CD8-positive, alpha-beta memory T cell (primary cell): ENCODE measurements around the gene AQP3. TPM values are rescaled to one million over a fixed set of nuclear protein-coding genes. Genes with fewer than 3 reads are reported as not detected.
"Not testable (repeated sequence)": the region's sequence is repeated elsewhere in the genome, so short reads cannot be mapped to it uniquely, and the experiment has no call there.

Experiments used
- CTCF ChIA-PET: fragments of 350-600 bp; sonication (Branson Sonifier 250); formaldehyde crosslinking; loops from one replicate; lab custom pipeline; 2021; ENCODE audit warnings: antibody characterized with exemption; lab: Charles Lee
- POLR2A ChIA-PET: fragments of 350-600 bp; sonication (Branson Sonifier 250); formaldehyde crosslinking; loops from one replicate; lab custom pipeline; 2021; ENCODE audit warnings: antibody characterized with exemption; lab: Charles Lee
- DNase-seq, 5 donors: peaks; one replicate each; pipeline versions ENCODE4 v3.0.0 to v3.0.0-alpha.2; 2020 to 2022; ENCODE audit warnings: mixed read lengths in 1 of 5
- H3K27ac ChIP-seq: one replicate; pipeline ENCODE4 v1.7.0; 2013; ENCODE audit warnings: low read depth, mild to moderate bottlenecking, low read length, moderate library complexity
- H3K27me3 ChIP-seq: 2 replicates; pipeline ENCODE4 v1.7.0; 2013; ENCODE audit warnings: low read length, mild to moderate bottlenecking; ENCODE audit not compliant: insufficient read depth, poor library complexity, severe bottlenecking
- H3K36me3 ChIP-seq: 2 replicates; pipeline ENCODE4 v1.7.0; 2013; ENCODE audit warnings: mild to moderate bottlenecking, low read length, moderate library complexity; ENCODE audit not compliant: insufficient read depth
- H3K4me1 ChIP-seq: 2 replicates; pipeline ENCODE4 v1.7.0; 2013; ENCODE audit warnings: mild to moderate bottlenecking, low read length, moderate library complexity; ENCODE audit not compliant: insufficient read depth
- H3K4me3 ChIP-seq: 2 replicates; pipeline ENCODE4 v1.7.0; 2013; ENCODE audit warnings: mild to moderate bottlenecking, low read length
- H3K9me3 ChIP-seq: 2 replicates; pipeline ENCODE4 v1.7.0; 2013; ENCODE audit warnings: mild to moderate bottlenecking, low read length
- H3K27ac Mint-ChIP-seq, 8 donors: one replicate each; pipeline ENCODE4 v1.8.0; 2020 to 2021; ENCODE audit warnings: mixed read lengths in 8 of 8, mild to moderate bottlenecking in 6 of 8, inconsistent platforms in 3 of 8, moderate library complexity in 3 of 8
- H3K27me3 Mint-ChIP-seq, 2 donors: one replicate each; pipeline ENCODE4 v1.8.0; 2020 to 2021; ENCODE audit warnings: mixed read lengths in 2 of 2, mild to moderate bottlenecking in 1 of 2, moderate library complexity in 1 of 2
- H3K36me3 Mint-ChIP-seq, 3 donors: one replicate each; pipeline ENCODE4 v1.8.0; 2020 to 2021; ENCODE audit warnings: mixed read lengths in 3 of 3, inconsistent platforms in 1 of 3, mild to moderate bottlenecking in 1 of 3
- H3K4me1 Mint-ChIP-seq, 3 donors: one replicate each; pipeline ENCODE4 v1.8.0; 2020 to 2021; ENCODE audit warnings: mixed read lengths in 3 of 3, inconsistent platforms in 1 of 3, mild to moderate bottlenecking in 1 of 3
- H3K4me3 Mint-ChIP-seq, 7 donors: one replicate each; pipeline ENCODE4 v1.8.0; 2020 to 2021; ENCODE audit warnings: mixed read lengths in 7 of 7, mild to moderate bottlenecking in 6 of 7, moderate library complexity in 4 of 7, inconsistent platforms in 2 of 7
- H3K9me3 Mint-ChIP-seq, 5 donors: one replicate each; pipeline ENCODE4 v1.8.0; 2020 to 2022; ENCODE audit warnings: mixed read lengths in 5 of 5, mild to moderate bottlenecking in 3 of 5, moderate library complexity in 2 of 5, inconsistent platforms in 1 of 5
- polyA plus RNA-seq: library from polyadenylated mRNA; unstranded; fragments of 300-500 nt; fragmentation: Illumina TruSeq; gene quantifications from one replicate; pipeline ENCODE4 v1.2.3, GENCODE V29; 2021
- total RNA-seq, 2 experiments: library from RNA; stranded (reverse); gene quantifications; one replicate each; pipeline ENCODE4 v1.2.3, GENCODE V29; 2021

AQP3 gene
- total and polyA plus RNA-seq, 3 experiments from 2014 or later: 8.7 to 183 (median 9.3) TPM

DNA sequence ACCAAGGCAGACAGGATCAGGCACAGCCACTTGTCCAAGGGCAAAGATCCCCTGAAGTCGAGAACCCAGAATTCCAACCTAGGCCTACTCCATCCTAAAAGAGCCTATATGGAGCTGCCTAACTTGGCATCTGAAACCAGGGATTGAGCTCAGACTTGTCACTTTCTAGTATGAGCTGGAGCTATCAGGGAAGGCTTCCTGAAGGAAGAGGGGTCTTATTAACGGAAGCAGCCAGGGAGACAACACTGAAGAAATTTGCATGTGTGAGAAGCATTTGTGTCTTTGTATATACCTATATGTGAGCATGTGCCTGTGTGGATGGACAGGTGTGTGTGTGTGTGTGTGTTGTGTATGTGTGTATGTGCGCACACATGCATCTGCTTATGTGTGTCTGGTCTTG, 40.3 kb downstream of the AQP3 start:
- Histone ChIP-seq H3K27ac (no peak overlapping the region), H3K4me3 (no peak overlapping the region), H3K36me3 (no peaks in the 10 kb centered on the region), H3K4me1 (no peaks in the 10 kb centered on the region), H3K9me3 (no peaks in the 10 kb centered on the region), H3K27me3 (no peaks in the 10 kb centered on the region)
- peaks cover 0 to 4% of the 10 kb centered on the region in 2 donors for H3K27me3 Mint-ChIP-seq
- CTCF ChIA-PET: interaction anchor here (0.8 to 2.4 kb wide), 2 partner anchors 60 to 66 kb away, joined by 3 to 15 read pairs; no protein-coding TSS in a partner anchor
- no peaks in the 10 kb centered on the region for H3K9me3 Mint-ChIP-seq
- no peaks in the 10 kb centered on the region for H3K4me1 Mint-ChIP-seq
- no peak for DNase-seq
- no peak overlapping the region for H3K4me3 Mint-ChIP-seq
- no peak overlapping the region for H3K27ac Mint-ChIP-seq
- POLR2A ChIA-PET: no interaction called here
- no peaks in the 10 kb centered on the region for H3K36me3 Mint-ChIP-seq

- Mint-ChIP-seq H3K4me3 (no peak overlapping the region), H3K36me3 (no peaks in the 10 kb centered on the region), H3K27ac (peak overlapping the region in 4 of 8 donors; percentile 40 to 76 (median 51)), H3K4me1 (no peaks in the 10 kb centered on the region), H3K27me3 (peaks cover 0 to 4% of the 10 kb centered on the region in 2 donors), H3K9me3 (no peaks in the 10 kb centered on the region)
- no peaks in the 10 kb centered on the region for H3K4me1 ChIP-seq
- no peaks in the 10 kb centered on the region for H3K9me3 ChIP-seq
- H3K4me3 ChIP-seq: no peak overlapping the region
- ChIA-PET POLR2A (interaction anchor here (0.6 to 0.7 kb wide), 2 partner anchors 10 to 219 kb away, joined by 3 to 4 read pairs; no protein-coding TSS in a partner anchor), CTCF (interaction anchor here (1.5 to 4.4 kb wide), 9 partner anchors 11 to 69 kb away, joined by 3 to 64 read pairs (median 15); partner anchors contain the start of genes AQP3 and NOL6)
- no peak overlapping the region for H3K27ac ChIP-seq
- H3K27me3 ChIP-seq: no peaks in the 10 kb centered on the region
- no peak for DNase-seq
- H3K36me3 ChIP-seq: no peaks in the 10 kb centered on the region
Measured at GRCh38 chr9:33404788-33405362, 42.5 kb downstream of the AQP3 start.

DNA sequence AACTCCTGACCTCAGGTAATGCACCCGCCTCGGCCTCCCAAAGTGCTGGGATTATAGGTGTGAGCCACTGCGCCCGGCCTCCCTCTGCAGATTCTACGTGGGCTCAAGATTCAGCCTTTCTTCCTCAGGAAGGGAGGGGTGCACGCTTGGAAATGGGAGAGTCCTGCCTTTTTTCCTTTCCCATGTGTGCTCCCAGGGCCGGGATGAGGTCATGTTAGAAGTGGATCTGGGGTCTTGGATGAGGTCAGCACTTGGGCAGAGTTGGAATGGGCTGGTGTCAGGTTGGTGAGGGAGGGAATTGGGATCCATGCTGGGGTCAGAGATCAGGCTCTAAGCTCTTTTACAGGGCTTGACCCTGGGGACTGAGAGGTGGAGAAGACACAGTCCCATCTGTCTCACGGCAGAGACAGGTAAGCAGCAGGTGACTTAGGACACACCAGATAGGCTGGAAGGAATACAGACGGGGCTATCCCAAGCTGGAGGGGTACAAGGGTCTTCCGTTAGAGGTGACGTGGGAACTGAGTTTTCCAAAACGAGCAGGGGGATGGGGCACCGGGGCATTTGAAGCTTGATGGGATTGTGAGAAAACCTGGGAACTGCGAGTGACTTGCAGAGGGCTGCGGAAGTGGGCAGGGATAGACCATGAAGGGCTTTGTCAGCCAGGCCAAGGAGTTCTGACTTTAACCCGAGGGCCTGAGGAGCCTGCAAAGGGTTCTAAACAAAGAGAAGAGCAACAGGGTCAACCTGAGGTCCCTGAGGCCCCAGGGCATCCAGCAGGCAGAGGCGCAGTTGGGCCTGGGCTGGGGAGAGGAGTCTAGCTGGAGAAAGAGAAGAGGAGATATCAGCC, 43.2 kb downstream of the AQP3 start:
- H3K36me3 Mint-ChIP-seq: no peaks in the 10 kb centered on the region
- peaks cover 0 to 4% of the 10 kb centered on the region in 2 donors for H3K27me3 Mint-ChIP-seq
- POLR2A ChIA-PET: interaction anchor here (0.6 to 1.3 kb wide), 3 partner anchors 49 to 220 kb away, joined by 3 to 4 read pairs (median 4); no protein-coding TSS in a partner anchor
- DNase-seq: no peak
- no peaks in the 10 kb centered on the region for H3K4me1 ChIP-seq
- no peaks in the 10 kb centered on the region for H3K9me3 Mint-ChIP-seq
- H3K27ac Mint-ChIP-seq: peak overlapping the region in 5 of 8 donors; percentile 40 to 83 (median 61)
- H3K27ac ChIP-seq: no peak overlapping the region
- H3K9me3 ChIP-seq: no peaks in the 10 kb centered on the region
- no peak overlapping the region for H3K4me3 ChIP-seq
- H3K4me3 Mint-ChIP-seq: no peak overlapping the region
- CTCF ChIA-PET: interaction anchor here (0.7 to 4.4 kb wide), 12 partner anchors 9 to 69 kb away, joined by 3 to 64 read pairs (median 10); partner anchors contain the start of genes AQP3 and NOL6
- H3K27me3 ChIP-seq: no peaks in the 10 kb centered on the region
- H3K36me3 ChIP-seq: no peaks in the 10 kb centered on the region
- H3K4me1 Mint-ChIP-seq: no peaks in the 10 kb centered on the region

DNA sequence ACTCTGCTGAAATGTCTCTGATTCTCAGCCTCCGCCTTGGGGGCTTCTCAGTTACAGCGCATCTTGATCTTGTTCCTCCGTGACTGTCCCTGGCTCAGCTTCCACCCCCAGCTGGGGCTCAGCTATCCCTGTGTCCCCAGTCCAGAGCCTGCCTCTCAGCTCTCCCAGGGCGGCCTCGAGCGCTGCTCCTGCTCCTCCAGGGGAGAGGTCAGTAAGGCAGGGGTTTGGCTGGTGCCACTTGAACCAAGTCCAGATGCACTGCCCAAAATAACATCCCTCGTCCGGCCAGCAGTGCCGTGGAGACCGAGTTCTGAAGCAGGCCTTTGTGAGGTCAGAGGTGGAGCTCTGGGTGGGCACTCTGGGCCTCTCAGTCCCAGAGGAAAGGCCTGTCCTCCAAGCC, 45.0 kb downstream of the AQP3 start, which contains the start of gene AQP7:
AQP7 (minus strand) TSS at position 198 of the 400 bp plus-strand sequence. CDS start 1,306 bp downstream, outside the sequence.
- POLR2A ChIA-PET, H3K36me3 ChIP-seq, H3K27me3 ChIP-seq, H3K4me1 Mint-ChIP-seq, H3K9me3 Mint-ChIP-seq, H3K27ac ChIP-seq, DNase-seq, H3K27me3 Mint-ChIP-seq, H3K4me1 ChIP-seq, H3K9me3 ChIP-seq, H3K4me3 Mint-ChIP-seq, H3K4me3 ChIP-seq, H3K36me3 Mint-ChIP-seq: not testable (repeated sequence)
- CTCF ChIA-PET: interaction anchor here (3.1 to 4.4 kb wide), 5 partner anchors 13 to 71 kb away, joined by 15 to 64 read pairs (median 35); partner anchors contain the start of genes AQP3 and NOL6
- H3K27ac Mint-ChIP-seq: peak within 1 kb of the TSS in 4 of 8 donors; percentile 20 to 86 (median 58)

DNA sequence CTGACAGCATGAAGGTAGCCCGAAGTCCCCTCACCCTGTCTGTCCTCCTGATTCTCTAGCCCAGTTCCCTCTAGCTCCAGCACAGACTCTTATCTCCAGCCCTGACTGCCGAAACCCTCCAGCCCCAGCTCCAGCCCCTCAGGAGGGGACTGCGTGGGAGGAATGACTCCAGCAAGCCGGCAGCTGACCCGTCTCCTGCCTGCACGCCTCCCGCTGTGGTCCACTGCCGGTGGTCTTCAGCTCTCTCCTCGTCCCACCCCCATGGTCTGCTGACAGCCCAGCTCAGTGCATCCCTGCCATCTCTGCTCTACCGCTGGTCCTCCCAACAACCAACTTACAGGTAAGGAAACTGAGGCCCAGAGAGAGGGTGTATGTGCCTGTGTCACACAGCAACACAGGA, 45.6 kb downstream of the AQP3 start:
- POLR2A ChIA-PET, H3K4me3 ChIP-seq, H3K9me3 ChIP-seq, H3K27ac ChIP-seq, H3K4me1 ChIP-seq, H3K4me1 Mint-ChIP-seq, DNase-seq, H3K27me3 ChIP-seq, H3K27me3 Mint-ChIP-seq, H3K9me3 Mint-ChIP-seq, H3K27ac Mint-ChIP-seq, H3K36me3 ChIP-seq, H3K4me3 Mint-ChIP-seq, H3K36me3 Mint-ChIP-seq: not testable (repeated sequence)
- CTCF ChIA-PET: interaction anchor here (4.4 kb wide), 1 partner anchor 64 kb away, joined by 64 read pairs; no protein-coding TSS in a partner anchor

DNA sequence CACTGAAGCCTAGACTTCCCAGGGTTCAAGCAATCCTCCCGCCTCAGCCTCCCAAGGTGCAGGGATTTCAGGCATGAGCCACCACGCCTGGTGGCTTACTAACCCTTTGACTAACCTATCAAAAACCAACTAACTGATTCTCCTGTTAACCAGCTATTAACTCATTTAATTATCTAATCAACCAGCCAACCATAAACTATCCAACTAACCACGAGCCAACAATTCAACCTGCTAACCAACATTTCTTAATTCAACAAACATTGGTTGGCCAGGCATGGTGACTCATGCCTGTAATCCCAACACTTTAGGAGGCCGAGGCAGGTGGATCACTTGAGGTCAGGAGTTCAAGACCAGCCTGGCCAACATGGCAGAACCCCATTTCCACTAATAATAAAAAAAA, 48.3 kb downstream of the AQP3 start:
- H3K27me3 Mint-ChIP-seq: not testable (repeated sequence)

DNA sequence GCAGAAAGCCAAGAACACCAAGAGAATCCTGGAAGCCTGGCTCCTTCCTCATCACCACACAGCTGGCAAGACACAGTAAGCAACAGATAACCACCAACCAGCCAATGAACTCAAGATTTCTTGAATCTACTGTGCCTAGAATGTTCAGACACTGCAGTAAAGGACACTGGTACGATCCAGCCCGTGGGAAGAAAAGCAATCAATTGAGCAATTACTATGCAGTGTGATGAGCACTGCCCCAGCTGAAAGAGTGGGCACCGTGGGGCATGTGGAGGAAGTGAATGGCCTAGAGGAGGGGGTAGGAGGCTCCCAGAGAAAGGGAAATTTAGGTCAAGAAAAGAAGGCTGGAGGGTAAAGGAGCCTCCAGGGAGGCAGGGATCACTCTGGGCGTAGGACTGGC, 49.6 kb downstream of the AQP3 start:
- H3K4me1 Mint-ChIP-seq, DNase-seq, H3K27ac Mint-ChIP-seq, H3K4me1 ChIP-seq, H3K4me3 ChIP-seq, H3K9me3 Mint-ChIP-seq, H3K9me3 ChIP-seq, H3K27me3 ChIP-seq, POLR2A ChIA-PET, H3K4me3 Mint-ChIP-seq, CTCF ChIA-PET, H3K27ac ChIP-seq, H3K36me3 Mint-ChIP-seq, H3K36me3 ChIP-seq: not testable (repeated sequence)
- H3K27me3 Mint-ChIP-seq: peaks cover 4 to 14% of the 10 kb centered on the region in 2 donors

More for the DNA sequence above, 48.3 kb downstream of the AQP3 start:
- H3K36me3 ChIP-seq, H3K4me1 ChIP-seq, H3K27ac ChIP-seq, H3K4me1 Mint-ChIP-seq, H3K9me3 Mint-ChIP-seq, H3K27me3 ChIP-seq, POLR2A ChIA-PET, H3K4me3 ChIP-seq, DNase-seq, H3K27ac Mint-ChIP-seq, H3K9me3 ChIP-seq, H3K36me3 Mint-ChIP-seq, H3K4me3 Mint-ChIP-seq: not testable (repeated sequence)
- CTCF ChIA-PET: interaction anchor here (0.9 kb wide), 1 partner anchor 25 kb away, joined by 3 read pairs; no protein-coding TSS in a partner anchor
